HL-60 (cell line): ENCODE results near the gene EVA1A.

Source experiments
- CTCF ChIP-seq: IDR thresholded peaks from one replicate; pipeline ENCODE4 v1.5.1; 2011; ENCODE audit warnings: low read length, control low read depth, inconsistent platforms; ENCODE audit not compliant: insufficient read depth
- GABPA ChIP-seq: IDR thresholded peaks from 2 replicates; pipeline ENCODE4 v1.6.1; 2012; ENCODE audit warnings: low read depth

- TF ChIP-seq CTCF (no peak), GABPA (no peak)
Observed at GRCh38 chr2:75557474-75558133, 3.1 kb downstream of the EVA1A start.
